Loucy (cell line): ENCODE data around the gene TLX2.

Experiments
- H2AFZ ChIP-seq: fragments of 200-600 bp; sonication (generic); 2 replicates; pipeline ENCODE4 v1.6.0; 2016; ENCODE audit warnings: antibody characterized with exemption, mild to moderate bottlenecking, low read length, moderate library complexity
- H3F3A ChIP-seq: fragments of 200-600 bp; 2 replicates; pipeline ENCODE4 v1.6.0; 2016; ENCODE audit warnings: antibody characterized with exemption, low read depth, mild to moderate bottlenecking
- H3K27me3 ChIP-seq: fragments of 200-600 bp; sonication (generic); 2 replicates; pipeline ENCODE4 v1.6.1; 2014; ENCODE audit warnings: low read length, mild to moderate bottlenecking; ENCODE audit not compliant: insufficient read depth, poor library complexity, severe bottlenecking
- H3K36me3 ChIP-seq: fragments of 200-600 bp; sonication (generic); 2 replicates; pipeline ENCODE4 v1.6.1; 2016; ENCODE audit warnings: low read length; ENCODE audit not compliant: insufficient read depth
- H3K4me1 ChIP-seq: fragments of 200-600 bp; sonication (generic); 2 replicates; pipeline ENCODE4 v1.5.1; 2014; ENCODE audit warnings: low read length, mild to moderate bottlenecking; ENCODE audit not compliant: insufficient read depth, poor library complexity, severe bottlenecking
- H3K4me2 ChIP-seq: fragments of 200-600 bp; sonication (generic); 2 replicates; pipeline ENCODE4 v1.6.0; 2014; ENCODE audit warnings: antibody characterized with exemption, low read length, low read depth, mild to moderate bottlenecking; ENCODE audit not compliant: poor library complexity, severe bottlenecking
- H3K4me3 ChIP-seq: fragments of 200-600 bp; sonication (generic); 2 replicates; pipeline ENCODE4 v1.5.1; 2014; ENCODE audit warnings: low read length, mild to moderate bottlenecking, mixed read lengths; ENCODE audit not compliant: poor library complexity, severe bottlenecking
- H3K79me2 ChIP-seq: fragments of 200-600 bp; sonication (generic); 2 replicates; pipeline ENCODE4 v1.6.1; 2014; ENCODE audit warnings: low read length; ENCODE audit not compliant: insufficient read depth
- H3K9ac ChIP-seq: fragments of 200-600 bp; sonication (generic); 2 replicates; pipeline ENCODE4 v1.6.0; 2014; ENCODE audit warnings: mild to moderate bottlenecking, low read depth, low read length, moderate library complexity; ENCODE audit not compliant: poor library complexity, severe bottlenecking
- H3K9me2 ChIP-seq: fragments of 200-600 bp; sonication (generic); replicated peaks from 2 replicates; pipeline ENCODE4 v1.6.1; 2016; ENCODE audit warnings: low read depth, low read length, mixed read lengths
- H3K9me3 ChIP-seq: fragments of 200-600 bp; sonication (generic); 2 replicates; pipeline ENCODE4 v1.6.1; 2014; ENCODE audit warnings: mild to moderate bottlenecking, antibody characterized with exemption, low read length, low read depth; ENCODE audit not compliant: insufficient read depth
- H4K20me1 ChIP-seq: fragments of 200-600 bp; sonication (generic); 2 replicates; pipeline ENCODE4 v1.6.0; 2014; ENCODE audit warnings: antibody characterized with exemption, low read length, mild to moderate bottlenecking; ENCODE audit not compliant: insufficient read depth, poor library complexity, severe bottlenecking
- EZH2phosphoT487 ChIP-seq: fragments of 200-600 bp; IDR thresholded peaks from 2 replicates; pipeline ENCODE4 v1.6.1; 2018; ENCODE audit warnings: antibody characterized with exemption, mild to moderate bottlenecking, moderate library complexity, borderline replicate concordance
- TF ChIP-seq, protein P1 (sequence below): fragments of 200-600 bp; sonication (generic); conservative IDR thresholded peaks from 2 replicates; pipeline ENCODE4 v1.5.1; 2014; ENCODE audit warnings: mild to moderate bottlenecking, antibody characterized with exemption, low read length

Gene TLX2

DNA sequence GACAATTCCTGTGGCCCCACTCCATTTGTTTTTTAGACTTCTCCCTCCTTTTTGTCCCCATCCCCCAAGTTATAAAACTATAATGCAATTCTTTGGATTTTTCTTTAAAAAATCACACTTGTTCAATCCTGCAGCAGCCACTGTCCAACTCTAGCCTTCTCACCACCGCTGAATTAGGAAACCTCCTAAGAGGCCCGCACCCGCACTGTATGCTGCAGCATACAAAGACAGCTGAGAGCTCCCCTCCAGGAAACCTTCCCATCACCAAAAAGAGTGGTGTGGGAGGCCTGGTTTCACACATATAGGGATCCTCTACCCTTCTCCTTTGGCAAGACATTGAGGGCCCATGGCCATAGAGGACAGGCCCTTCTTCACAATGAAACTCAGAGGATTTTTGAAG, 9.7 kb upstream of the TLX2 start:
- Histone ChIP-seq H3K4me2 (peak overlapping the region; percentile 99), H3K79me2 (peaks cover 23% of the 10 kb centered on the region), H2AFZ (no peak overlapping the region), H4K20me1 (no peaks in the 10 kb centered on the region), H3K9me2 (no peaks in the 10 kb centered on the region), H3K4me3 (no peak overlapping the region), H3F3A (no peaks in the 10 kb centered on the region), H3K36me3 (no peaks in the 10 kb centered on the region), H3K9me3 (no peaks in the 10 kb centered on the region), H3K27me3 (no peaks in the 10 kb centered on the region), H3K9ac (no peak overlapping the region), H3K4me1 (peaks cover 27% of the 10 kb centered on the region)
- TF ChIP-seq EZH2phosphoT487: no peak
- TF ChIP-seq, protein P1, sequence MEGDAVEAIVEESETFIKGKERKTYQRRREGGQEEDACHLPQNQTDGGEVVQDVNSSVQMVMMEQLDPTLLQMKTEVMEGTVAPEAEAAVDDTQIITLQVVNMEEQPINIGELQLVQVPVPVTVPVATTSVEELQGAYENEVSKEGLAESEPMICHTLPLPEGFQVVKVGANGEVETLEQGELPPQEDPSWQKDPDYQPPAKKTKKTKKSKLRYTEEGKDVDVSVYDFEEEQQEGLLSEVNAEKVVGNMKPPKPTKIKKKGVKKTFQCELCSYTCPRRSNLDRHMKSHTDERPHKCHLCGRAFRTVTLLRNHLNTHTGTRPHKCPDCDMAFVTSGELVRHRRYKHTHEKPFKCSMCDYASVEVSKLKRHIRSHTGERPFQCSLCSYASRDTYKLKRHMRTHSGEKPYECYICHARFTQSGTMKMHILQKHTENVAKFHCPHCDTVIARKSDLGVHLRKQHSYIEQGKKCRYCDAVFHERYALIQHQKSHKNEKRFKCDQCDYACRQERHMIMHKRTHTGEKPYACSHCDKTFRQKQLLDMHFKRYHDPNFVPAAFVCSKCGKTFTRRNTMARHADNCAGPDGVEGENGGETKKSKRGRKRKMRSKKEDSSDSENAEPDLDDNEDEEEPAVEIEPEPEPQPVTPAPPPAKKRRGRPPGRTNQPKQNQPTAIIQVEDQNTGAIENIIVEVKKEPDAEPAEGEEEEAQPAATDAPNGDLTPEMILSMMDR: no peak

DNA sequence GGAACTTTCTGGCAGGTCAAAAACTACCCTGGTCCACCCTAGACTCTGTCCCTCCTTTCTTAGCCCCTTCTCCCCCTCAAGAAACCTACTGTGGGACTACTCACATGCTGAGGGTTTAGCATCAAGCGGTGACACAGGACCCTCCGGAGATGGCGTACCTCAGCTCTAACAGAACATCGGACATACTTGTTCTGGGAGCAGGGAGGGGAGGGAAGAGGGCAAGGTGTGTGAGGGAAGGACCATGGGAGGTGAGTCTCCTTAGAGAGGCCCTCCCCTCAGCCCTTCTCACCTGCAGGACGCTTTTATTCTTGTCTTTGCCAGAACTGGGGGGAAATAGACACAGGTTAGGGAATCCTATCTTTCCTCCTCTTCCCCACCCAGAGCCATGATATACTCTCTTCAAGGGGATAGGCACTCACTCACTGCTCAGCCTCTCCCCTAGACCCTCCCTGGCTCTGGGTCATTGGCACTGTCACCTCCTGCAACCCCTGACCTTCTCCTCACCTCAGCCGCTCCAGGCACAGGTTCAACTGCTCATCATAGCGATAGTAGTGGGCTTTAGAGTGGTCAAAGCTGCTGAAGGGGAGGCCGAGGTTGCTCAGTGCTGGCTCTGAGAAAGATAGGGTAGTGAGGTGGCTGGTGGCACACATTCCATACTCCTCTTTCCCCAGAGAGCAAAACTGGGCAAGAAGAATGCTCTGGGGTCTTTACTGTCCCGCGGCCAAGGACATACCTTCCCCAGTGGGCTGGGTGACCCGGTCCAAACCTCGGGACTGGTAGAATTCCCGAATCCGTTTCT, 8.6 kb upstream of the TLX2 start:
- TF ChIP-seq, protein P1: no peak
- no peak for TF ChIP-seq EZH2phosphoT487
- H4K20me1 ChIP-seq: no peaks in the 10 kb centered on the region
- H3K27me3 ChIP-seq: no peaks in the 10 kb centered on the region
- H3K9me3 ChIP-seq: no peaks in the 10 kb centered on the region
- H3K9ac ChIP-seq: peak overlapping the region; percentile 85
- peak overlapping the region; percentile 99 for H3K4me2 ChIP-seq
- H3K79me2 ChIP-seq: peaks cover 23% of the 10 kb centered on the region
- no peaks in the 10 kb centered on the region for H3K36me3 ChIP-seq
- H3K4me1 ChIP-seq: peaks cover 27% of the 10 kb centered on the region
- H3F3A ChIP-seq: no peaks in the 10 kb centered on the region
- H2AFZ ChIP-seq: no peak overlapping the region
- H3K9me2 ChIP-seq: no peaks in the 10 kb centered on the region
- peak overlapping the region; percentile 86 for H3K4me3 ChIP-seq

DNA sequence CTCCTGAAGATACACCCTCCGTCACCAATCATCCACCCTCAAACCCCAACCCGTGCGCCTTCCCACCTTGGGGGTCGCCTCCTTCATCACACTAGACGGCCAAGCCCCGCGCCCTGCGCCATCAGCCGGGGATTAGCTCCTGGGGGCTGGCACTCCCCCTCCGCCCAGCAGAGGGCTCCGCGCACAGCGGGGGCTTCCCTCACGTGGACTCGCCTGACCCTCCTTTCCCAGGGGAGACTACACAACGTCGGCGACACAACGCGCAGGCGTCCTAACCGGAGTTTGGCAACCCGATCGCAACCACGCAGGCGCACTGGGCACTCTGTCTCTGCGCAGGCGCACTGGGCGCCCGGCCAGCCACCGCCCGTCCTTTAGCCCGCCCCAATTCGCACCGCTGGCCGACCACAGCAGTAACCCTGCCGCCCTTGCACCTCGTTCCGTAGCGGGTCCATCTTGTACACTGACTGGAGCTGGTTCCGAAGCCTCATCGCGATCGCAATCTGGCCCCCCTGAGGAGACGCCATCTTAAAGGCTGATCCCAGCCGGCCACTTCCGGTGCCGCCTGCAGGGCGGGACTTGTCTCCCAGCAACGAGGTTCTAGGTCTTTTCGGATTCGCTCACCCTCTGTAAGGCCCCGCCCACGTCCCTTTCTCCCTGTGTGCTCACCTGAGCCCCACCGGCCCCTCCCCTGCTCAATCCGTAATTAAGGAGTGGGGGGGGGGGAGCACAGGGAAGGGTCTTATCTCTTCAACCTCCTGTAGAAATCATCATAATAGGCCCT, 6.9 kb upstream of the TLX2 start, which contains the start of gene PCGF1:
Gene PCGF1 (minus strand): TSS at position 551 of the 781 bp plus-strand sequence. CDS start 27 bp downstream, at position 524.
- Histone ChIP-seq H3K9ac (peak within 1 kb of the TSS; percentile 85), H2AFZ (peak within 1 kb of the TSS; percentile 96), H3K9me3 (no peaks in the 10 kb centered on the region), H3K4me1 (peaks cover 24% of the 10 kb centered on the region), H3K4me3 (peak within 1 kb of the TSS; percentile 86), H3K4me2 (peak within 1 kb of the TSS; percentile 99), H3F3A (no peaks in the 10 kb centered on the region), H3K27me3 (no peaks in the 10 kb centered on the region), H3K79me2 (peaks cover 21% of the 10 kb centered on the region), H4K20me1 (no peaks in the 10 kb centered on the region), H3K36me3 (no peaks in the 10 kb centered on the region), H3K9me2 (no peaks in the 10 kb centered on the region)
- TF ChIP-seq, protein P1: peak; percentile 71
- TF ChIP-seq EZH2phosphoT487: no peak
